ENCODE results near the gene OTC.

OTC gene

GRCh38 chrX:38465686-38466085 is 113.3 kb downstream of the OTC start:
- H3K4me3 ChIP-seq (ENCODE audit: low read length), result no peak overlapping the region
- no peak for TF ChIP-seq ZNF274 (IDR thresholded peaks at IDR 0.05; ENCODE audit: low read depth, low read length)

GRCh38 chrX:38468563-38469157 is 116.3 kb downstream of the OTC start:
- TF ChIP-seq ZNF274 (IDR thresholded peaks at IDR 0.05; ENCODE audit: low read depth, low read length), result no peak
- no peak overlapping the region for H3K4me3 ChIP-seq (ENCODE audit: low read length)

Measured in GM08714 (cell line).